Panc1 (cell line): ENCODE data around the gene MSI2.

Source experiments
- CTCF ChIP-seq: fragments of 450-650 bp; IDR thresholded peaks from 2 replicates; pipeline ENCODE4 v1.5.1; 2017; ENCODE audit warnings: mild to moderate bottlenecking
- POLR2AphosphoS5 ChIP-seq: IDR thresholded peaks from 2 replicates; pipeline ENCODE4 v1.6.1; 2012; ENCODE audit warnings: mild to moderate bottlenecking, low read depth, low read length, moderate library complexity
- TF ChIP-seq, protein P1 (sequence below), 2 experiments: IDR thresholded peaks; 2 replicates each; pipeline ENCODE4 v1.6.1; 2011 to 2012; ENCODE audit warnings: low read depth in 2 of 2, control low read depth in 1 of 2, low read length in 1 of 2, mild to moderate bottlenecking in 1 of 2, moderate library complexity in 1 of 2; ENCODE audit not compliant: insufficient read depth in 1 of 2

GRCh38 chr17:57391857-57392471 lies 135.6 kb downstream of the MSI2 start:
- TF ChIP-seq CTCF (no peak), POLR2AphosphoS5 (no peak)
- TF ChIP-seq, protein P1, sequence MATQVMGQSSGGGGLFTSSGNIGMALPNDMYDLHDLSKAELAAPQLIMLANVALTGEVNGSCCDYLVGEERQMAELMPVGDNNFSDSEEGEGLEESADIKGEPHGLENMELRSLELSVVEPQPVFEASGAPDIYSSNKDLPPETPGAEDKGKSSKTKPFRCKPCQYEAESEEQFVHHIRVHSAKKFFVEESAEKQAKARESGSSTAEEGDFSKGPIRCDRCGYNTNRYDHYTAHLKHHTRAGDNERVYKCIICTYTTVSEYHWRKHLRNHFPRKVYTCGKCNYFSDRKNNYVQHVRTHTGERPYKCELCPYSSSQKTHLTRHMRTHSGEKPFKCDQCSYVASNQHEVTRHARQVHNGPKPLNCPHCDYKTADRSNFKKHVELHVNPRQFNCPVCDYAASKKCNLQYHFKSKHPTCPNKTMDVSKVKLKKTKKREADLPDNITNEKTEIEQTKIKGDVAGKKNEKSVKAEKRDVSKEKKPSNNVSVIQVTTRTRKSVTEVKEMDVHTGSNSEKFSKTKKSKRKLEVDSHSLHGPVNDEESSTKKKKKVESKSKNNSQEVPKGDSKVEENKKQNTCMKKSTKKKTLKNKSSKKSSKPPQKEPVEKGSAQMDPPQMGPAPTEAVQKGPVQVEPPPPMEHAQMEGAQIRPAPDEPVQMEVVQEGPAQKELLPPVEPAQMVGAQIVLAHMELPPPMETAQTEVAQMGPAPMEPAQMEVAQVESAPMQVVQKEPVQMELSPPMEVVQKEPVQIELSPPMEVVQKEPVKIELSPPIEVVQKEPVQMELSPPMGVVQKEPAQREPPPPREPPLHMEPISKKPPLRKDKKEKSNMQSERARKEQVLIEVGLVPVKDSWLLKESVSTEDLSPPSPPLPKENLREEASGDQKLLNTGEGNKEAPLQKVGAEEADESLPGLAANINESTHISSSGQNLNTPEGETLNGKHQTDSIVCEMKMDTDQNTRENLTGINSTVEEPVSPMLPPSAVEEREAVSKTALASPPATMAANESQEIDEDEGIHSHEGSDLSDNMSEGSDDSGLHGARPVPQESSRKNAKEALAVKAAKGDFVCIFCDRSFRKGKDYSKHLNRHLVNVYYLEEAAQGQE (IDR thresholded peaks at IDR 0.05; ENCODE audit: insufficient read depth in 1 of 2, low read depth in 2 of 2, low read length in 1 of 2), result no peak
